ENCODE results near the gene PI4K2B.
"Not testable (repeated sequence)": the region's sequence is repeated elsewhere in the genome, so short reads cannot be mapped to it uniquely, and the experiment has no call there.

Gene PI4K2B

DNA sequence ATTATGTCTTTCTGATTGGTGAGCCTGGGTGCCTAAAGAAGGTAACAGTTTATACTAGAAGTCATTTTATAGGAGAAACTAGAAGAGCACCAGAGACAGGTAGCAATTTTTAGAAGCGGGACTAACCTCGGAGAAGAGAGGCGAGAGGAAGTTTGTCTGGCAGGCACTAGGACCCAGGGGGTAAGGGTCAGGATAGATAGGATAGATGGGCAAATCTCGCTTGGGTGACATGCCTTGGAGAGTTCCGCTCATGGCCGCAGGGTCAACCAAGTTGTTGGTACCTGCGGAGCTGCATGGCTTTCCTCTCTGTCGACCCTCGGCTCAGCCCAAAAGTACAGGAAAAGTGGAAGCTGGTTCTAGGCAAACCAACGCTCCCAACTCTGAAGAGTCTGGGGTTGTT lies 11.3 kb downstream of the PI4K2B start:
- no peak for DNase-seq

DNA sequence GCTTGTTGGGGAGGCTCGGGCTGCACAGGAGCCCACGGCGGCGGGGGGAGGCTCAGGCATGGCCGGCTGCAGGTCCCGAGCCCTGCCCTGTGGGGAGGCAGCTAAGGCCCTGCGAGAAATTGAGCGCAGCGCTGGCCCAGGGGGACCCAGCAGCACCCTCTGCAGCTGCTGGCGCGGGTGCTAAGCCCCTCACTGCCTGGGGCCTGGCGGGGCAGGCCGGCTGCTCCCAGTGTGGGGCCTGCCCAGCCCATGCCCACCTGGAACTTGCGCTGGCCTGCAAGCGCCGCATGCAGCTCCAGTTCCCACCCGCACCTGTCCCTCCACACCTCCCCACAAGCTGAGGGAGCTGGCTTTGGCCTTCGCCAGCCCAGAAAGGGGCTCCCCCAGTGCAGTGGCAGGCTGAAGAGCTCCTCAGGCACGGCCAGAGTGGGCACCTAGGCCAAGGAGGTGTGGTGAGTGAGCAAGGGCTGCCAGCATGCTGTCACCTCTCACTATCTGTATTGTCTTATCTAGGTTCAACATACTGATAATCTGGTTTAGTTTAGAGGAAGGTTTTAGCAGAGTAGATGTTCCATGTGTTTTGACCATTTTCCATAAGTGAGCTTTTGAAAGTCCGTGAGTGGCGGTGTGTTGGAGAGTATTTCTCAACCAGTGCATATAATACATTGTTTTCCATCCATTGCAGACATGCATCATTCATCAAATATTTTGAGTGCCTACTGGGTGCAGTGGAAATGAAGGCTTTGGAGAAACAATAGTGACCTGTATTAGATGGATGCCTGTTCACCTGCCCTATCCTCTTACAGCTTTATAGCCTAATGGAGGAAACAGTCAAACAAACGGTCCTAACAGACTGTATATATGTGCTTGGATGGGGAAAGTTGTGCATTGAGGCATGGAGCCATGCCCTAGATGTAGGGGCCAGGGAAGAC lies 13.1 kb downstream of the PI4K2B start:
- no peak for DNase-seq

DNA sequence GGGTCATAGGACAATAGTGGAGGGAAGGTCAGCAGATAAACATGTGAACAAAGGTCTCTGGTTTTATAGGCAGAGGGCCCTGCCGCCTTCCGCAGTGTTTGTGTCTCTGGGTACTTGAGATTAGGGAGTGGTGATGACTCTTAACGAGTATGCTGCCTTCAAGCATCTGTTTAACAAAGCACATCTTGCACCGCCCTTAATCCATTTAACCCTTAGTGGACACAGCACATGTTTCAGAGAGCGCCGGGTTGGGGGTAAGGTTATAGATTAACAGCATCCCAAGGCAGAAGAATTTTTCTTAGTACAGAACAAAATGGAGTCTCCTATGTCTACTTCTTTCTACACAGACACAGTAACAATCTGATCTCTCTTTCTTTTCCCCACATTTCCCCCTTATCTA lies 15.0 kb downstream of the PI4K2B start:
- not testable (repeated sequence) for DNase-seq

DNA sequence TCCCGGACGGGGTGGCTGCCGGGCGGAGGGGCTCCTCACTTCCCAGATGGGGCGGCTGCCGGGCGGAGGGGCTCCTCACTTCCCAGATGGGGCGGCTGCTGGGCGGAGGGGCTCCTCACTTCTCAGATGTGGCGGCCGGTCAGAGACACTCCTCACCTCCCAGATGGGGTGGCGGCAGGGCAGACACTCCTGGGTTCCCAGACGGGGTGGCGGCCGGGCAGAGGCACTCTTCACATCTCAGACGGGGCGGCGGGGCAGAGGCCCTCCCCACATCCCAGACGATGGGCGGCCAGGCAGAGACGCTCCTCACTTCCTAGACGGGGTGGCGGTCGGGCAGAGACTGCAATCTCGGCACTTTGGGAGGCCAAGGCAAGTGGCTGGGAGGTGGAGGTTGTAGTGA lies 15.7 kb downstream of the PI4K2B start:
- DNase-seq: not testable (repeated sequence)

DNA sequence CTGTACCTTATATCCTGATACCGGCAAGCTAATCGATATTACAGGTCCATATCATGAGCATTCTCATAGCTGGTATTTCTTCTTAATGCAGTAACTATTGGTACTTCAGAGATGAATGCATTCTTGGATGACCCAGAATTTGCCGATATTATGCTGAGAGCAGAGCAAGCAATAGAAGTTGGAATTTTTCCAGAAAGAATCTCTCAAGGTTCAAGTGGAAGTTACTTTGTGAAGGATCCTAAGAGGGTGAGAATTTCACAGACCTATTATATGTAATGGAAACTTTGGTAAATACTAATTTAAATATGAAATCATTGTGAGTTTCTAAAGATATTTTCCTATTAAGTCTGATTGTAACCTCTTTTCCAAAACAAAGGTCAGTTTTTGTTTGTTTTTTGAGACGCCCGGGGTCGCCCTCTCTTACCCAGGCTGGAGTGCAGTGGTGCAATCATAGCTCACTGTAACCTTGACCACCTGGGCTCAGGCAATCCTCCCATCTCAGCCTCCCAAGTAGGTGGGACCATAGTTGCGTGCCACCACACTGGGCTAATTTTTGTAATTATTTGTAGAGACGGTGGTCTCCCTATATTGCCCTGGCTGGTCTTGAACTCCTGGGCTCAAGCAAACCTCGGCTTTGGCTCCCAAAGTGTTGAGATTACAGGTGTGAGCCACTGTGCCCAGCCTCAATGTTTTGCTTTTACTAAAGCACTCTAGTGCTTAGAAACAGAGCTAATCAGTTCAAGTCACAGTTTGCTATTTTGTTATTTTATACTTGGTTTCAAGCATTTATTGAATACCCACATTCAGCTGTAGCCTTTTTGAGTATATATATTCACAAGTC lies 18.6 kb downstream of the PI4K2B start:
- no peak for DNase-seq

DNA sequence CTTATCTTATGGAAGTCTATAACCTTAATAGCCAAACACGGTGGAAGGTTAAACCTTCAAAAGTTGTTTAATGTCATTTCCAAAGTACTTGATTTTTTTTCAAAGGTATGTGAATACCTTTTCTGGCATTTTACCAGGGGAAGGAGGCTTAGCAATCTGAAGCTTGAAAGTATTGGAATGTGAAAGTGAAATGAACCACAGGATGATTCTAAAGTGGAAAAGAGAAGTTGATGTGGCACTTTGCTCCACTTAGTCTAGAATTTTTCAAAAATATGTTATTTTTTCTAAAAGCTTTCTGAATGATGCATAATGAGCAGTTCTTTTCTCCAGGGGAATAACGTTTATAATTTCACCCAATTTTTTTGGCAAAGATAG lies 19.2 kb downstream of the PI4K2B start:
- DNase-seq: no peak

DNA sequence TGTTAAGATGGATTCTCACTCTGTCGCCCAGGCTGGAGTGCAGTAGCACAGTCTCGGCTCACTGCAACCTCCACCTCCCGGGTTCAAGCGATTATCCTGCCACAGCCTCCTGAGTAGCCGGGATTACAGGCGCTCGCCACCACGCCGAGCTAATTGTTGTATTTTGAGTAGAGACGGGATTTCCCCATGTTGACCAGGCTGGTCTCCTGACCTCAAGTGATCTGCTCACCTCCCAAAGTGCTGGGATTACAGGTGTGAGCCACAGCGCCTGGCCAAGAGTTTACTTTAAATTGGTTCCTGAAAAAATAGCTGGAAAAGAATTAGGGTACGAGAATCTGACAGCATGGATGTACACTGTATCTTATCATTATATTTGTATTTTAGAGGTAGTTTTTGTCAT lies 20.0 kb downstream of the PI4K2B start:
- DNase-seq: not testable (repeated sequence)

DNA sequence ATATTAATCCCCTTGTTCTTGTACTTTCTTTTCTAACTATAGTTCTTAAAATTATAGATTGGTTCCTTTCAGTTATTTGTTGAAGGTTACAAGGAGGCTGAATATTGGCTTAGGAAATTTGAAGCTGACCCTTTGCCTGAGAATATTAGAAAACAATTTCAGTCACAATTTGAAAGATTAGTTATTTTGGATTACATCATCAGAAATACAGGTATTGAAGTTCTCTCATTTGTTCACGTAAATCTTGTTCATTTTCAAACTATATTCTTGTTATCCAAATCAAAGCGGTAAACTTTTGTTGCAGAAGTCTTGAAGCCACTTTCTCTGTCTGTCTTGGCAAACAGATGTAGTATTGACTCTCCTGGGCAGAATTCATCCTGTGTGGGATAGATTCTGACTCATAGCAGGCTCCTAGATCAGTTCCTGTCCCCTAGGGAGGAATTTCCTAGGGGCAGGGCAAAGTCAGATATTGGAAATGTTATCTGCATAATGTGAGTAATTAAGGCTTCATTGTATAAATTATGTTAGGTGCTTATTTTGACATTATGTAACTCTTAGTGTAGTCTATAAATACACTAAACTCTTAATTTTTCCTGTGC lies 25.2 kb downstream of the PI4K2B start:
- DNase-seq: no peak

DNA sequence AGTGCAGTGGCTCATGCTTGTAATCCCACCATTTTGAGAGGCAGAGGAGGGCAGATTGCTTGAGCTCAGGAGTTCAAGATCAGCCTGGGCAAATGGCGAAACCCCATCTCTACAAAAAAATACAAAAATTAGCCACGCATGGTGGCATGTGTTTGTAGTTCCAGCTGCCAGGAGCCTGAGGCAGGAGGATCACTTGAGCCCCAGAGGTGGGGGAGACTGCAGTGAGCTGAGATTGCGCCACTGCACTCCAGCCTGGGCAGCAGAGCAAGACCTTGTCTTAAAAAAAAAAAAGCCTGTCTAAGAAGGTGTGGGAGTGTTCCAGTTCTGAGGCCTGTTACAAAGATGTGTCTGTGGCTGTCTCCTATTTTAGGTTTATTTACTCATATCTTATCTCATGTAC lies 38.0 kb downstream of the PI4K2B start:
- no peak for DNase-seq

DNA sequence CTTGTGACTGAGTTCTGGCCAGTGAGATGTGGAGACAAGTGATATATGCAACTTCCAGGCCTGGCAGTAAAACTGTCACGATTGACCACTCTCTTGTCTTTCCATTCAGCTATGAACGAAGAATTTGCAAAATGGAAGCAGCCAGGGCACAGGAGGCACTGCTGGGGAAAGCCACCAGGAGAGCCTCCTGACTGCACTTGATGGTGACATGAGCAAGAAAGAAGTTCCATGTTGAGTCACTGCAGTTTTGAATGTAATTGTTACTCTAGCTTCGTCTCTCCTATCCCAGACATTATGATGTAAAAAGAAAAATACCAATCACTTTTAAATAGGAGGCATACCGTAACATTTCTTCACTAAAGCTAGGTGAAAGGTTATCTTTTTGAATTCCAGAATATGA lies 46.4 kb downstream of the PI4K2B start:
- no peak for DNase-seq

DNA sequence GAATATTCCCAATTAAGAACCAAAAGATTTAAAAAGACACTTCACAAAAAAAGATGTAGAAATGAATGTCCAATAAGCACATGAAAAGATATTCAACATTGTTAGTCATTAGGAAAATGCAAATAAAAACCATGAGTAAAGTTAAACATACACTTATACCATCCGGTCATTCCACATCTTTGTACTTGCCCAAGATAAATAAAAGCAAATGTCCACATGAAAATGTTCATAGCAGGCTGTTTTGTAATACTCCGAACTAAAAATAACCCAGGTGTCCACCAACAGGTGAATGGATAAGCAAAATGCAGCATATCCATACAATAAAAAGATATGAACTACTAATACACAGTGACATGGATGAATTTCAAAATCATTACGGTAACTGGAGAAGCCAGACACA lies 50.1 kb downstream of the PI4K2B start:
- DNase-seq: no peak

DNA sequence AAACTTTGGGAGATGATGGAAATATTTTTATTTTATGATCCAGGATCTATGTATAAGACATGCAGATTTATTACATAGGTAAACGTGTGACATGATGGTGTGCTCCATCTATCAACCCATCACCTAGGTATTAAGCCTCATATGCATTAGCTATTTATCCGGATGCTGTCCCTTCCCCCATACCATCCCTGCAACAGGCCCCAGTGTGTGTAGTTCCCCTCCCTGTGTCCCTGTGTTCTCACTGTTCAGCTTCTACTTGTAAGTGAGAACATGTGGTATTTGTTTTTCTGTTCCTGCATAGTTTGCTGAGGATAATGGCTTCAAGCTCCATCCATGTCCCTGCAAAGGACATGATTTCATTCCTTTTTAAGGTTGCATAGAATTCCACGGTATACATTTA lies 50.6 kb downstream of the PI4K2B start:
- no peak for DNase-seq

DNA sequence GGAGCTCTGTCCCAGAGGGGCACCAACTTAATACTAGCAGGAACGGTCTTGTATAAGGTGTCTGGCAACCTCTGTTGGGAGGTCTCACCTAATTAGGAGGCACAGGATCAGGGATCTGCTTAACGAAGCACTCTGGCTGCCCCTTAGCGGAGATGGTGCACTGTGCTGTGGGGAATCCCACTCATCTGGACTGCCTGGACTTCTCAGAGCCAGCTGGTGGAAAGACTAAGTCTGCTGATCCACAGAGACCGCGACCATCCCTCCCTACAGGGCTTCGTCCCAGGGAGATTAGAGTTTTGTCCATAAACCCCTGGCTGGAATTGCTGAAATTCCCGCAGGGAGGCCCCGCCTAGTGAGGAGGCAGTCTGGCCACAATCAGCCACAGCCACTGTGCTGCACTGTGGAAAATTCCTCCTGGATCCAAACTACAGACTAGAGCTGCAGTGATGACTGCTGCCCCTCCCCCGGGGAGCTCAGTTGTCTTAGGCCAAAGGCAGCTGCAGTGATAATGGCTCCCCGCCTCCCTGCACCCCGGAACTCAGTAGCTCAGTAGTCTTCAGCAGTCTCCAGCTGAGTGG lies 56.7 kb downstream of the PI4K2B start:
- no peak for DNase-seq

DNA sequence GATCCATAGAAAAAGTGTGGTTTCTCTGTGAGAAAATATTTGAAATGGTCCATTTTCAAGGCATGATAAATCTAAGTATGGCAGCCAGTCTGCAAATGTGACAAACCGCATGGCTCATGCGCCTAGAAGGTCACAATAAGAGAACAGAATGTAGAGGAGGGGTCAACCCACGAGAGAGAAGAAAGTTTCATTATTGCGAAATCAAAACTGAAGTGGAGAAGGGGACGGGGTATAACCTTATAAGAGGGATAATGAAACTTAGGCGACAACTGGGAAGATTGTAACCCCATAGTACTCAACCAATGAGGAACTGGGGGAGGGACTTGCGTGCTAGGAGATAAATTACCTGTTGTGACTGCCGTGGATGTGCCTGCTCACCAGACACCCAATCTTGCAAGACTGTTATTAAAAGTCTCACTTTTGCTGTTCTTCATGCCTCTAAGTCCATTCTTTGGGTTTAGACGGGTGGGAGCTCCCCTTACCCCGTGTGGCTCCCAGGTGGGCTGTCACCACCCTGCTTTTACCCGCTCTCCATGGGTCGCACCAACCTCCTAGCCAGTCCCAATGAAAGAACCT lies 57.4 kb downstream of the PI4K2B start:
- no peak for DNase-seq

DNA sequence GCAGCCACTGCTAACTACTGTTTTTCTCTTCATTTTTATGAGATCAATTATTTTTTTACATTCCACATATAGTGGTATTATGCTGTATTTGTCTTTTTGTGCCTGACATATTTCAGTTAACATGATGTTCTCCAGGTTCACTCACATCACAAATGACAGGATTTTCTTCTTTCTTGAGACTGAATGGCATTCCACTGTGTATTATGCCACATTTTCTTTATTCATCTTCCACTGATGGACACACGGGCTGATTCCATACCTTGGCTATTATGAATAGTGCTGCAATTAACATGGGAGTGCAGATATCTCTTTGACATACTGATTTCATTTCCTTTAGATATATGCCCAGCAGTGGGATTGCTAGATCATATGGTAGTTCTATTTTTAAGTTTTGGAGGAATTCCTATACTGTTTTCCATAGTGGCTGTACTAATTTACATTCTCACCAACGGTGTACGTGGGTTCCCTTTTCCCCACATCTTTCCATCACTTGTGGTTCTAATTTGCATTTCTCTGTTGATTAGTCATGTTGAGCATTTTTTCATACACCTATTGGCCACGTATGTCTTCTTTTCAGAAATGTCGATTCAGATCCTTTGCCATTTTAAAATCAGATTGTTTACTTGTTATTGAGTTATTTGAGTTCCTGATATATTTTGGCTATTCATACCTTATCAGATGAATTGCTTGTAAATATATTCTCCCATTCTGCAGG lies 63.9 kb downstream of the PI4K2B start:
- no peak for DNase-seq

DNA sequence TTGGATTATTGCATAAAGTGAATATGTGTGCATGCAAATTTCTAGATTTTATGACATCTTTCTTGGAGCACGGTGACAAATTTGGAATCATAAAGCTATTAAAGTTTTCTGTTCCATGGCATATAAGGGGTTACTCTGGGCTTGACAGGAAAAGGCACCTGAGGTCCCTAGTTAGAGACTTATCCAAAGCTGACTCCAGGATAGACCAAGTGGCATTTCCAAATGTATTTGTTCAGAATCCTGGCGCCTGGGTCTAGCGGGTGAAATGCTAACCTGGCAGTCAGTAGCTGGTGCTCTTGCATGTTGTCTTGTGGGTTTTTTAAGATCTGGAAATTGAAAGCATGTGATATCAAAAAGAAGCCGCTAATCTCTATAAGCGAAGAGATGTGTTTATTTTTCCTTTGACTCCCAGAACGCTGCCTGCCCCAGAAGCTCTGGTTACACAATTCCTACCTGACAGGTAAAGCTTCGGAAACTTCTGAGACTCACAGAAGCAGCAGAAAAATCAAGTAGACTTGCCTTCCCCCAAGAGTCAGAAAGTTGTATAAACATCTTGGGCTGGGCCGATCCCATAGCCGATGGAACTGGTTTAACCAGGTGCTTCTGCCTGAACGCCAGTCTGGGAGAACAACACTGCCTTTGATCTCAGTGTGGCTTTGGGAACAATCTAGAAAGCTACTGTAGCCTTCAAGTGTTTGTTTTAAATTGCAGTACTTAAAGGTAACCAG lies 65.8 kb downstream of the PI4K2B start:
- DNase-seq: no peak

DNA sequence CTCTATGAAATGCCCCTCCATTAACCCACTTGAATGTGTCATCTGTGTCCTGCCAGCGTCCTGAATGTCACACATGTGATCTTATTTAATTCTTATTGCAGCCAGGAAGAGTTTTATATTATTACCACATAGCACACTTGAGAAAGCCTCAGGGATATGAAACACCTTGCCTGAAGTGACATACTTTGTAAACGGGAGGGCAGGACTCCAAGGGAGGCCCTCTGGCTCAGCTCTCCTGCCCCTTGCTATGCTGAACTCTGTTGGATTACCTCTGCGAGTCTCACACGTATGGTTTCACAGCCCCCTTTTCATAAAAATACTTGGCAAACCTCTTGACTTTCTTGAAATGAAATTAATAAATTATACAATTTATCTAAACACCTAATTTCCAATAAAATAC lies 67.6 kb downstream of the PI4K2B start:
- DNase-seq: no peak

DNA sequence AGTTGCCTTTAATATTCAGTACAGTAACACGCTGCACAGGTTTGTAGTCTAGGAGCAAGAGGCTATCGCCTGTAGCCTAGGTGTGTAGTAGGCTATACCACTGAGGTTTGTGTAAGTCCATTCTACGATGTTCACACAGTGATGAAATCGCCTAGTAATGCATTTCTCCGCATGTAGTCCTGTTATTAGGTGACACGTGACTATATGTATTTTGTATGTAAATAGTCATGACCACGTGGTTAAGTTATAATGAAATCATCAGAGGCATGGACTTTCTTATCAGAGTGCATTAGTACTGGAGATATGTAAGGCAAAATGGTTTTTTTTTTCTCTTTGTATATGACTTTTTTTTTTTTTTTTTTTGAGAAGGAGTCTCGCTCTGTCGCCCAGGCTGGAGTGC lies 68.8 kb downstream of the PI4K2B start:
- no peak for DNase-seq

DNA sequence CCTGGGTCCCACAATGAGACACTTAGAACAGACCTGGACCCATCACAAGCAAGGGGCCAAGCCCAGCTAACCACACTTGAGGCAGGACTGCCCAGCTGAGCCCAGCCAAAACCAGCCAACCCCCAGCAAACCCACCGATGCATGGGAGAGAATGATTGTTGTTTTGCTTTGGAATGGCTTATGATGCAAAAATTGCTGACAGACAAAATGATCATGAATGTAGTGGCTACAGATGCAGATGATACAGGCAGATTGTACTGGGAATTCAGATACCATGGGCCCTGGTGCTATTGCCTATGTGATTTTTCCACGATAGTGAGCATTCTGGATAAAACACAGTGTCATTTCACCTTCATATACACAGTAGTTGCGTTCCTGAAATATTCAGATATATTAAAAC lies 69.7 kb downstream of the PI4K2B start:
- DNase-seq: no peak

DNA sequence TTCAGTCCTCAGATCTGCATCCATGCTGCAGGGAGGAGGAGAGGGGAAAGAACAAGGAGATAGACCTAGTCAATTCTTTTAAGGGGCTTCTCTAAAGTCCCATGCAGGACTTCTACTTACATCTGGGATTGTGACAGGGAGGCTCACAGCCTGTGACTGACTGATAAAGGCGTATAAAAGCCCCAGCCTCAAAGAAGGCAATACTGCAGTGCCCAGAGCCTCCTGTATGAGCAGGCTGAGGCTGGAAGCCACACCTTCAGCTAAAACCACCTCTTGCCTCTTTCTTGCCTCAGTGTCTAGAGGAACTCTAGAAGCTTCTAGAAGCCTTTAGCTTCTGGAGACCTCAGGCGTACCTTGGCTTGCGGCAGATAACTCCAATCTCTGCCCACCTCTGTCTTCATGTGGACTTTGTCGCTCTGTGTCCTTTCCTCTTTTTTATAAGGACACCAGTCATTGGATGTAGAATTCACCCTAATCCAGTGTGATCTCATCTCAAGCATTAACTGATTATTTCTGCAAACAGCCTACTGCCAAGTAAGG lies 72.8 kb downstream of the PI4K2B start:
- no peak for DNase-seq

DNA sequence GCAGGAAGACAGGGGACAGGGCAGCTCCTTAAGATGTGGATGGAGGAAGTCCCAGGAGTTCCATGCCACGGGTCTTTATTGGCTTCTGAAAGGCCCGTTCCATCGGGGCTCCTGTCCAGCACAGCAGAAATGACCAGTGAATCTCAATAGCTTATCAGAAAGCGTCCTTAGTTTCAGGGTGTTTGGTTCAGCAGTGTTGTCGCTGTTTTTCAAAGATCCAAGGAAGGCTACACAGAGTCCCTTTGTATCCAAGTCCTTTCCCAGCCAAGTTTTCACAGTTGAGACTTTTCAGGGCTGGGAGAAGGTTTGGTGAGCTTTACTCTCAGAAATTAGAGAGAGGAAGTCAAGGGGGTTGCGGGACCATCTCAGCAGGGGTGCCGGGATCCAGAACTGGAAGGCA lies 73.8 kb downstream of the PI4K2B start:
- no peak for DNase-seq
